ENCODE measurements around the gene LYST.
A peak's percentile ranks its signal among the peaks of the same experiment; 100 is the strongest.
"Not testable (repeated sequence)": the region's sequence is repeated elsewhere in the genome, so short reads cannot be mapped to it uniquely, and the experiment has no call there.

Gene LYST

GRCh38 chr1:235866205-235866912 lies at the start of gene LYST:
Gene LYST, minus strand, starts transcription at chr1:235866906. Its CDS starts 36,489 bp downstream, at chr1:235830417.
- DNase-seq (ENCODE audit: low read depth) = peak; percentile 36

GRCh38 chr1:235915489-235915888 lies 48.8 kb upstream of the LYST start:
- not testable (repeated sequence) for DNase-seq (ENCODE audit: low read depth)

- no peak for DNase-seq (ENCODE audit: low read depth)
Measured at GRCh38 chr1:235913311-235913710, 46.6 kb upstream of the LYST start.

GRCh38 chr1:235911876-235912275 lies 45.2 kb upstream of the LYST start:
- no peak for DNase-seq (ENCODE audit: low read depth)

- no peak for DNase-seq (ENCODE audit: low read depth)
Measured at GRCh38 chr1:235911300-235911662, 44.6 kb upstream of the LYST start.

- no peak for DNase-seq (ENCODE audit: low read depth)
Measured at GRCh38 chr1:235910357-235911299, 43.9 kb upstream of the LYST start.

GRCh38 chr1:235908742-235909520 lies 42.2 kb upstream of the LYST start:
- no peak for DNase-seq (ENCODE audit: low read depth)

- DNase-seq (ENCODE audit: low read depth) = no peak
Measured at GRCh38 chr1:235907897-235908240, 41.2 kb upstream of the LYST start.

GRCh38 chr1:235907187-235907896 lies 40.6 kb upstream of the LYST start:
- DNase-seq (ENCODE audit: low read depth) = no peak

GRCh38 chr1:235906436-235906835 lies 39.7 kb upstream of the LYST start:
- no peak for DNase-seq (ENCODE audit: low read depth)

- DNase-seq (ENCODE audit: low read depth) = not testable (repeated sequence)
Measured at GRCh38 chr1:235903809-235904208, 37.1 kb upstream of the LYST start.

GRCh38 chr1:235902677-235903542 lies 36.2 kb upstream of the LYST start:
- DNase-seq (ENCODE audit: low read depth) = no peak

- no peak for DNase-seq (ENCODE audit: low read depth)
Measured at GRCh38 chr1:235901461-235901860, 34.8 kb upstream of the LYST start.

- no peak for DNase-seq (ENCODE audit: low read depth)
Measured at GRCh38 chr1:235898126-235898525, 31.4 kb upstream of the LYST start.

- no peak for DNase-seq (ENCODE audit: low read depth)
Measured at GRCh38 chr1:235893840-235894239, 27.1 kb upstream of the LYST start.

GRCh38 chr1:235892734-235893413 lies 26.2 kb upstream of the LYST start:
- no peak for DNase-seq (ENCODE audit: low read depth)

GRCh38 chr1:235892202-235892601 lies 25.5 kb upstream of the LYST start:
- no peak for DNase-seq (ENCODE audit: low read depth)

- peak; percentile 11 for DNase-seq (ENCODE audit: low read depth)
Measured at GRCh38 chr1:235888119-235888643, 21.5 kb upstream of the LYST start.

- no peak for DNase-seq (ENCODE audit: low read depth)
Measured at GRCh38 chr1:235887676-235888075, 21.0 kb upstream of the LYST start.

- DNase-seq (ENCODE audit: low read depth) = no peak
Measured at GRCh38 chr1:235885655-235886262, 19.1 kb upstream of the LYST start.

All from T-helper 22 cell (primary cell).